ENCODE results near the gene ST6GAL1.

Gene ST6GAL1

DNA sequence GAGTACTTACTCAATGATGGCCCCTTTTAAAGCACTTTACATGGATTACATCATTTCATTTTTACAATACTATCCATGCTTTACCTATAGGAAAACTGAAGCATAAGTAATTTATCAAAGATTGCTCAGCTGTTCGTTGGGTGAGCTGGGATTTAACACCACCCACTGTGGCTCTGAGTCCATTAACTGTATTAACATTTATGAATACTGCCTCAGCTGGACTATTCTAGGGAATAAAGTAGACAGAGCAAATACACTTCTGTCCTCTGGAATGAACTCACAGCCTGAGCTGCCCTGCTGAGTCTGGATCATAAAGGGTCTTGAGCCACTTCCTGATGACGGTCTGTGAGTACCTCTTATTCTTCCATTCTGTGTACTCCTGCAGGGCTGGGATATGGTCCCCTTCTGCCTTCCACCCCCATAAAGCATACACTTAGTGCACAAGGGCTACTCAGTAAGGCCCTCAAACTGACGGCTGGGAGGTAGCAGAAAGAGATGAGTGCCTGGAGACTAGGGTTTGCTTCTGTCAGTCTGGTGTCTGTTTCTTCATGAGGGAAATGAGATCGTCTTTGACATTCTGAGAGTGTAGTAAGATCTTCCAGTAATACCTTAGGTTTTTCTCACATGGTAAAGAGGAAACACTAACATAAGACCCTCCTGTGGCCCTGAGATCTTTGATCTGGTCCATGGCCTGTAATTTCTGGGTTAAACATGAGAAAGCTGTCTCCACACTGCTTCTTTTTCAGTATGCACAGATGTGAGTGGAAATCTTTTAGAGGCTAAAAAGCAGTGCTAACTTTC lies 12.6 kb upstream of the ST6GAL1 start:
- no peak for DNase-seq

- no peak for DNase-seq
These were observed 10.0 kb upstream of the ST6GAL1 start for GRCh38 chr3:186920301-186920700.

GRCh38 chr3:186920796-186921195 lies 9.5 kb upstream of the ST6GAL1 start:
- no peak for DNase-seq

DNA sequence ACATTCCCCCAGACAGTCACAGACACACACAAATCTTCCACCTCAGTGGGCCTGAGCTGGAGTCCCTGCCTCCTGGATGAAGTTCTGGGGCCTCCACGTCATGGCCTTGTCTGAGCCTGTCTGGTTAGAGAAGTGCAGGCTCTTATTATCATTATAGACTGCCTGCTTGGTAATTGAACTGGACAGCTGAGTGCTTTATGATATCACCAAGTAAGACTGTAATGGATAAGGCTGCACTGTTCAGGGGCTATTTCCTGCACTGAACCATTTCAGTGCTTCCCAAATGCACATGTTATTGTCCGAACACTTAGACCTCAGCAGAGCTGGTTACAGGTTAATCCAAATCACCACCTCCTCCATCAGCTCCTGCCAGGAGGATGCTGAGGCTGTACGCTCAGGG lies 8.7 kb upstream of the ST6GAL1 start:
- no peak for DNase-seq

DNA sequence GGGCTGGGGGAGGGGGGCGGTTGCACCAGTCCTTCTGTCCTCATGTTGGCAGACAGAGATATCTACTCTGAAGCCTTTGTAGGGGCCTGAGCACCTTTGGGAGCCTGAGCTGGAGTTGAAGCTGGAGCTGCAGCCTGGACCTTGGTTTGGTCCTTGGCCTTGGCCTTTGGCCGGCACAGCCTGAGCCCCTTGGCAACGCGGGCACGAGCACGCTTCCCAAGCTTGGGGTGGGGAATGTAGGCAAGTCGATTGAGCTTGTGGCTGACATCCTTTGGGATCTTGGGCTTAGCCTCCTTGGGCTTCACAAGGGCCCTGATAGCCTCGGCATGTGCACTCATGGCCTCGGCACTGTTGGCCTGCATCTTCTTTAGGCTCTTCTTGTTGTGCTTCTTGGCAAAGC lies 8.1 kb upstream of the ST6GAL1 start:
- no peak for DNase-seq

DNA sequence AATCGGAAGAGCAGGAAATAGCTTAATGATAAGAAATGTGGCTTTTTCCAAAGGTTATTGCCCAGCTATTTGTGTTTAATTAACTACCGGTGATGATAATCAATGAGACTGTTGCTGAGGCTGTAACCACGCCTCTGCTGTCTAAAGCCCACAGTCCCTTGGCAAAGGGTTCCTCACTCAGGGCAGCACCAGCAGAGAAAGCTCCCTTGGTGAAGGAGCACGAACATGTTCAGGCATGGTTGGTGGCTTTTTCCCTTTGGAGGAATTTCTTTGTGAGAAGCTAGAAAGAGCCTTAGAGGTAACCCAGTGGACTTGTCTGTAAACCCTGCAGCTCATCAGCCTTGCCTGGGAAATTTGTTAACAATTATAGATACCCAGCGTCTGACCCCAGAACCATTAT lies 7.5 kb upstream of the ST6GAL1 start:
- DNase-seq, result no peak

GRCh38 chr3:186923241-186923640 lies 7.1 kb upstream of the ST6GAL1 start:
- DNase-seq, result no peak

DNA sequence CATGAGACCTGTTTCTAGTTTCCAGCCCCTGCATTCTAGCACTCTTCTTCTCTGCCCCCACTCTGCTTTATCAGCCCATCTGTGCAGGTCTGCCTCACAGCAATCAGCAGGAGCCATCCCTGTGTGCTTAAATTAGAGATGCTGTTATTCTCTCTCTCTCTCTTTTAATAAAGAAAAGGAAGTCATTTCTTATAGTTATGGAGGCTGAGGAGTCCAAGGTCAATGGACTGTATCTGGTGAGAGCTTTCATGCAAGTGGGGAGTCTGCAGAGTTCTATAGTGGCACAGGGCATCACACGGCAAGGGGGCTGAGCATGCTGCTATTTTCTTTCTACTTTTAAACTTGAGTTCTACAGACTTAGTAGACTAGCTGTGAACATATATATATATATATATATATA lies 4.5 kb upstream of the ST6GAL1 start:
- no peak for DNase-seq

DNA sequence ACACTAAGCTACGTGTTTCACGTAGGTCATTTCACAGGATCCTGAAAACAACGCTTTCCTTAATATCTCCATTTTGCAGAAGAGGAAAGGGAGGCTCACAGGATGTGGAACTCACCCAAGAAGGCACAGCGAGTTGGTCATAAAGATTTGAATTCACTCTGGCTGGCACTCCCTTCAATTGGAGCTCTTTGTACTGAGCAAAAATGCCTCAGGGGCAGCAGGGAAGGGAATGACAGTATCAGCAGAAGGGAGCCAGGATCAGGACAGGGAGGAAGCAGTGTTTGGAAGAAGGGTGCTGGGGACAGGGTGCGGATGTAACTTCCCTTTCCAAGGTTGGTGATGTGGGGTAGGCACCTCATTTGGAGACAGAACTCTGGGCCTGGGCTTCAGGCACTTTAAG lies 1.1 kb upstream of the ST6GAL1 start:
- no peak for DNase-seq

- no peak for DNase-seq
These were observed 641 bp upstream of the ST6GAL1 start for GRCh38 chr3:186929685-186930084.

DNA sequence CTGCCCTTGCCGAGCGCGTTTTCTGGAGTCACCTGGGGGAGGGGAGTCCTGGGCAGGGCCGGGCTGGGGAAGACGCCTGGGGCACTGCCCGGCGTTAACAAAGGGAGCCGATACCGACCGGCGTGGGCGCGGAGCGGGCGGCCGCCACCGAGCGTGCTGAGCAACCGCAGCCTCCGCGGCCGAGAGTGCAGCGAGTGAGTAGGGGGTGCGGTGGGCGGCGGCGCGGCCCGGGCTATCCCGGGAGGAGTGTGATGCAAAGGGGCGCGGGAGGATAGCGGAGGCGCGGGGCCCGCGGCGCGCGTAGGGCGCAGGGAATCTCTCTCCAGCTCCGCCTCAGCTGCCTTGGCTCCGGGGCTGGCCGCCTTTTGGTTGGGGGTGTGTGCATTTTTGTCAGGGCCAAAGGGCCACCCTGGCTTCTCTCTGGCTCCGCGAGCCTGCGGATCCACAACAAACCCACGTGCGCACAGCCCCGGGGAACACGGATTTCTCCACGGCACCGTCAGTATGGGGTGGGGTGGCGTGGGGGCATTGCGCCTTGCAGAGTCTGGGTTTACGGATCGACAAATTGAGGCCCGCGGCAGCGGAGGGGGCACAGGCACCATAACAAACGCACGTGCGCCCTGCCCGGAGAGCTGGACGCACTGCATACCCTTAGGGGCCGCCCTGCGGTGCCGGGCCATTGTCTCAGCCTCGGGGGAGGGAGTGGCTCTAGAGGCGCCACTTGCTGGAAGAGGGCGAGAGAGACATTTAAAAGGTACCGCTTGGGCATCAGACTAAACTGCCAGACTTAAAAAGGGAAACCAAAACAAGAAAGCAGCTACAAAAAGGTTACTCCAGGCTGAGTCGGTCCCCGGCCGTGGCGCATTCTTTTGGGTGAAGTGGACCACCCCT lies 560 bp downstream of the ST6GAL1 start:
- DNase-seq, result peak; percentile 76

GRCh38 chr3:186931532-186932280 lies 1.4 kb downstream of the ST6GAL1 start:
- peak; percentile 77 for DNase-seq

DNA sequence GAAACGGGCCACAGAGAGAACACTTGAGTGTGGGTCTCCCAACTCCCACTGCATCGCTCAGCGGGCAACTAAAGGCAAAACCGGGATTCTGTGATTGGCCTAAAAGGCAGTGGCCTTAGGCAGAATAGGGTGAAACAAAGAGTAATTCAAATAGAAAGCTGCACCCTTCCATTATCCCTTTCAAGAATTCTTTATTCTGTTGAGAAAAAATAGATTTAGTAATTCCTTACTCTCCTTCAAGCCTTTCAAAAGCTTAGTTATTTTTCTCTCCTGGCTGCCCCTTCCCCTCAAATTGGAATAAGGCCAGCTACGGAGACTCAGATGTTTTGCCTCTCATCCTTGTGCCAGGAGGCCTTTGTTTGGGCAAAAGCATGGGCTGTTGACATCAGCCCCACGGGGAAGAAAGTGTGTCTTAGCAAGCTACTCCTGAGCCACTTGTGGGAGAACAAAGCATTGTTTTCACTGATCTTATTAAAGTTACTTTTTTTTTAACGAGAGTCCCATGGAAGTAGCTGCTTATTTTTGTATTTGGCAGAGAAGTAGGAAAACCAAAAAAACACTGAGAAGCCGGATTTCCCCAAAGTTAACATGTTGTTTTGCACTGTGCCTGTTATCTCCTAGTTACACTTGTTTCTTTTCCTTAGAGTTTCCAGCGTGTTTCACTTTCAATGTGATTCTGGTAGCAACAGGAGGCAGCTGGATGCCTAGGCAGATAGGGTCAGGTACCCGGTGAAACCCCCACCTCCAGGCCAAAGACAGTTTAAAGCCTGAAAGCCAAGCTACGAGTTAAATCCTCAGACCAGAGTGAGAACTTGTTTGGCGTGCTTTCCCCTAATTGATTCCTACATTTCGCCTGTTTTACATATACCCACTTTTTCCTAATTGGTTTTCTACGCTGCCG lies 2.2 kb downstream of the ST6GAL1 start:
- DNase-seq, result no peak

GRCh38 chr3:186933816-186934215 lies 3.5 kb downstream of the ST6GAL1 start:
- DNase-seq, result no peak

DNA sequence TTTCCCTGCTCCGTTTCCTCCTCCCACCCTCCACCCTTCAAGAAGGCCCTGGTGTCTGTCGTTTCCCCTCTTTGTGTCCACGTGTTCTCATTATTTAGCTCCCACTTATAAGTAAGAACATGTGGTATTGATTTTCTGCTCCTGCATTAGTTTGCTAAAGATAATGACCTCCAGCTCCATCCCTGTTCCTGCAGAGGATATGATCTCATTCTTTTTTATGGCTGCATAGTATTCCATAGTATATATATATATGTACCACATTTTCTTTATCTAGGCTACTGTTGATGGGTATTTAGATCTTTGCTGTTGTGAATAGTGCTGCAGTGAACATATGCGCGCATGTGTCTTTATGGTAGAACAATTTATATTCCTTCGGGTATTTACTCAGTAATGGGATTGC lies 4.8 kb downstream of the ST6GAL1 start:
- no peak for DNase-seq

- no peak for DNase-seq
These were observed 6.9 kb downstream of the ST6GAL1 start for GRCh38 chr3:186937017-186937875.

DNA sequence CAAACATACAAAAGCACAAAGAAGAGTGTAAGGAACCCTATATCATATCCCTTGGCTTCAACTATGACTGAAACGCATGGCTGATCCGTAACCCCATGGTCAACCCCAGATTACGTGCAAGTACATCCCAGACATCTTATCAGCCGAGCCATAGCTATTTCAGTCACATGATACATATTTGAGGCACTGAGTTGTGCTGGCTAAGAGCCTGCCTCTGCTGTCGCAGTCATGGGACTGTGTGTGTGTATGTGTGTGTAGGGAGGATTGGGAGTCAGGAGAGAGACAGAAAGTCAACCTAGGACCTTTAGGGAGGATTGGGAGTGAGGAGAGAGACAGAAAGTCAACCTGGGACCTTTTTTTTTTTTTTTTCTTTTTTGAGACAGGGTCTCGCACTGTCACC lies 8.4 kb downstream of the ST6GAL1 start:
- no peak for DNase-seq

DNA sequence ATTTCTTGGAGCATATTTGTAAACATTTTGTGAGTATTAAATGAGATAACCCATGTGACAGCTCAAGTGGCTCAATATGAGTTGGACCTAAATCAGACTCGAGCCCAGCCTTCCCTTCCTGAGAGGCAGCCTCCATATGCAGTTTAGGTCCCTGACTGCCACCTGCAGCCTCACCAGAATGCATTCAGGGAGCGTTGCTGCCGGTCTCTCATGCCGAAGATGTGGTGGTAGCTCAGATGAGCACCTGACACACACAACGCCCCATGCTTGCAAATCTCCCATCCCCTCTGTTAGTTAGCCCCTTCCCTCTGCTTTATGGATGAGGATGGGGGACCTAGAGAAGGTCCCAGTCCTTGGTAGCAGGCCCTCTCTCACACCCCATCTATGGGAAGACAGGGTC lies 9.2 kb downstream of the ST6GAL1 start:
- DNase-seq, result no peak

DNA sequence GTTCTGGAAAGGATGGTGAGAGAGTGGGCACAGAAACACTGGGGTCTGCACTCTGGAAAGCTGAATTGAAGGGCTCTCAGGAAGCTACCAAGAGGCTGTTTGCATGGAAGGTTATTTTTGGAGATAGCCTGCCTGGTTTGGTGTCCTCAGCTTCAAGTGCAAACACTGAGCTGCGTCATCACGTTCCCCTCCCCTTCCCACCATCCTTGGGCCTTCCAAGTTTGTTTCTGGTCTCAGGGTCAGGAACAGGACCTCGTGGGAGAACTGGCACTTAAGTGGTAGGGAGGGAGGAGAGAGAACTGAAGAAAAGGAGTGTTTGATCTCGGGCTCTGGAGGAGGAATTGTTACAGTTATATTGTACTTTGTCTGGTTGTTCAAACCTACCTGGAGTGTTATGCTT lies 10.6 kb downstream of the ST6GAL1 start:
- no peak for DNase-seq

- no peak for DNase-seq
These were observed 11.8 kb downstream of the ST6GAL1 start for GRCh38 chr3:186942168-186942567.

DNA sequence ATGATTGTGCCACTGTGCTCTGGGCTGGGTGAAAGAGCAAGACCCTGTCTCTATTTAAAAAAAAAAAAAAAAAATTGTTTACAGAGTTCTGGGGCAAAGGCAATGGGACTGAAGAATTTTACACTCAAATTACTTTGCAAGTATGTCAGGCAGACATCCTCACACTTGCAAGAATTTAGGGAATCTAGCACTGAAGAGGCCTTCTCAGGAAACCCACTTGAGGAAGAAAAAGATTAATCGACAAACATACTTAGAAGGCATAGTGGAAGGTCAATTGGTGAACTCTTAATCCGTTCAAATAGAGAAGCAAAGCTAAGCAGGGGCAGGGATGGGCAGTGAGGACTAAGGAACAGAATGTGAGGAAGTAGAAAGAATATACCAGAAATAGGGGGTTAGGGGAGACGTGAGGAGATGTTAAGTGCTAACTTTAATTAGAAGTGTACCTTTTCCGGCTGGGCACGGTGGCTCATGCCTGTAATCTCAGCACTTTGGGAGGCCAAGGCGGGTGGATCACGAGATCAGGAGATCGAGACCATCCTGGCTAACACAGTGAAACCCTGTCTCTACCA lies 15.0 kb downstream of the ST6GAL1 start:
- no peak for DNase-seq

All from central memory CD4-positive, alpha-beta T cell (primary cell).